ENCODE results near the gene GSAP. TPM values are rescaled to one million over a fixed set of nuclear protein-coding genes. Genes with fewer than 3 reads are reported as not detected.
A peak's percentile ranks its signal among the peaks of the same experiment; 100 is the strongest.

The GSAP gene
- total and polyA plus RNA-seq, 2 of the 4 experiments (the other 2 are of a cell fraction): 1.6 to 1.8 TPM

GRCh38 chr7:77428777-77429231 is 12.7 kb upstream of the GSAP start:
- TF ChIP-seq MAFK (IDR thresholded peaks at IDR 0.05; ENCODE audit: low read depth, low read length): no peak
- TF ChIP-seq BHLHE40 (IDR thresholded peaks at IDR 0.05; ENCODE audit: low read depth, low read length): no peak
- no peak for TF ChIP-seq FOS (IDR thresholded peaks at IDR 0.05; ENCODE audit: low read depth, low read length)
- TF ChIP-seq CEBPB (IDR thresholded peaks at IDR 0.05; ENCODE audit: low read depth, low read length): no peak
- TF ChIP-seq RFX5 (IDR thresholded peaks at IDR 0.05; ENCODE audit: low read depth, low read length): no peak
- H3K27me3 ChIP-seq (ENCODE audit: control insufficient read depth, insufficient read depth, low read length): no peaks in the 10 kb centered on the region
- peak overlapping the region; percentile 89 for H2BK120ac ChIP-seq (ENCODE audit: low read depth, low read length)
- H3K23ac ChIP-seq (ENCODE audit: low read depth, low read length): peak overlapping the region; percentile 87; the same call in 1 of the 2 replicates
- in situ Hi-C loops (cut with MboI; ENCODE audit: low sequenced_read_pairs): no loop called here
- no peak overlapping the region for H3K9ac ChIP-seq (ENCODE audit: low read depth, low read length)
- no peak overlapping the region for H3K56ac ChIP-seq (ENCODE audit: extremely low read depth, insufficient read depth, low read length)
- H3K4me1 ChIP-seq (ENCODE audit: control insufficient read depth, insufficient read depth, low read length): peaks cover 16% of the 10 kb centered on the region
- no peak overlapping the region for H3K27ac ChIP-seq (ENCODE audit: insufficient read depth, low read length)
- DNase-seq (no peak), ATAC-seq (ENCODE audit: low read depth) (no peak)
- H2BK5ac ChIP-seq (ENCODE audit: low read depth, low read length, poor library complexity, severe bottlenecking): peak overlapping the region; percentile 68
- no peak overlapping the region for H2AK9ac ChIP-seq (replicated peaks; ENCODE audit: low read depth, low read length, poor library complexity)
- POLR2A ChIA-PET (ENCODE audit: unreplicated experiment): no interaction called here
- H3K9me3 ChIP-seq (ENCODE audit: control insufficient read depth, insufficient read depth, low read length): no peaks in the 10 kb centered on the region
- peak overlapping the region; percentile 78 for H4K91ac ChIP-seq (ENCODE audit: insufficient read depth, low read depth, low read length)
- H3K79me1 ChIP-seq (ENCODE audit: low read depth in 1 of 2, low read length in 2 of 2): no peaks in the 10 kb centered on the region; a peak in 1 of 4 replicates
- CTCF ChIA-PET: interaction anchor here (0.7 kb wide), 1 partner anchor 11 kb away, joined by 3 read pairs; no protein-coding TSS in a partner anchor
- H3K18ac ChIP-seq (ENCODE audit: low read depth, low read length): peak overlapping the region; percentile 10; the same call in 1 of the 2 replicates
- no peak overlapping the region; the same call in 1 of the 2 replicates for H4K5ac ChIP-seq (ENCODE audit: low read depth, low read length)
- H3K4ac ChIP-seq (ENCODE audit: low read depth, low read length): peak overlapping the region; percentile 91; the same call in 1 of the 2 replicates
- H3K4me2 ChIP-seq (ENCODE audit: low read depth, low read length): no peak overlapping the region
- no peak overlapping the region for H3K4me3 ChIP-seq (ENCODE audit: insufficient read depth, low read depth, low read length)
- H4K8ac ChIP-seq (ENCODE audit: low read depth in 2 of 2, low read length in 2 of 2): peak overlapping the region; percentile 18 to 88; a peak in 3 of 4 replicates
- peaks cover 9% of the 10 kb centered on the region for H3K9me1 ChIP-seq (ENCODE audit: insufficient read depth, low read length)
- H2AFZ ChIP-seq (replicated peaks; ENCODE audit: low read length, poor library complexity): no peak overlapping the region
- peak overlapping the region; percentile 87 for H2AK5ac ChIP-seq (ENCODE audit: low read depth, low read length)
- intact Hi-C loops (cut with micrococcal nuclease): loop anchor here (5.0 kb wide), 1 partner anchor 153 kb away; no protein-coding TSS in a partner anchor
- 0 out of 2 replicates have a peak overlapping the region, but pooled peaks have one; percentile 25 for H3K14ac ChIP-seq (replicated peaks; ENCODE audit: low read depth, low read length)
- dilution Hi-C loops (cut with HindIII; ENCODE audit: low sequenced_read_pairs, unreplicated experiment): no loop called here
- H3K36me3 ChIP-seq (ENCODE audit: control insufficient read depth, insufficient read depth, low read length): no peaks in the 10 kb centered on the region
- H2BK20ac ChIP-seq (ENCODE audit: low read depth, low read length): peak overlapping the region; percentile 86
- H4K20me1 ChIP-seq (ENCODE audit: insufficient read depth, low read length): no peaks in the 10 kb centered on the region
- 100% methylated on average over 1 of the region's 10 CpGs; no CpG with 5 or more reads in 1 of the 2 experiments for WGBS, 2 experiments (ENCODE audit: extremely low coverage in 2 of 2, insufficient read length in 1 of 2)
- no TSS peak for BruUV-seq (replicated peaks)
- H2BK15ac ChIP-seq (ENCODE audit: low read depth, low read length): peak overlapping the region; percentile 98; the same call in 2 of the 3 replicates

Data from IMR-90 (cell line).